Right atrium auricular region (tissue), 2 donors: Measurements from ENCODE around the gene ASTN2. TPM values are rescaled to one million over a fixed set of nuclear protein-coding genes. Genes with fewer than 3 reads are reported as not detected.

Experiments used
- DNase-seq: peaks from one replicate; pipeline ENCODE4 v3.0.0-alpha.2; 2019; ENCODE audit warnings: low spot score
- H3K27ac ChIP-seq, 2 donors: fragments of 200-600 bp; sonication (generic); 1 replicate in 1 of 2; 2 replicates in 1 of 2; pipeline ENCODE4 v1.5.1; 2016 to 2019
- H3K27me3 ChIP-seq, 2 donors: fragments of 200-600 bp; sonication (generic); one replicate each; pipeline versions ENCODE4 v1.5.1 to v1.6.0; 2017 to 2019
- H3K36me3 ChIP-seq: fragments of 200-600 bp; sonication (generic); one replicate; pipeline ENCODE4 v1.5.1; 2016
- H3K4me1 ChIP-seq, 2 donors: fragments of 200-600 bp; sonication (generic); one replicate each; pipeline versions ENCODE4 v1.5.1 to v1.6.0; 2017 to 2019
- H3K4me3 ChIP-seq, 2 donors: fragments of 200-600 bp; sonication (generic); 1 replicate in 1 of 2; 2 replicates in 1 of 2; pipeline ENCODE4 v1.5.1; 2017 to 2019; ENCODE audit warnings: mild to moderate bottlenecking in 1 of 2, moderate library complexity in 1 of 2
- H3K9me3 ChIP-seq, 2 donors: fragments of 200-600 bp; sonication (generic); one replicate each; pipeline ENCODE4 v1.5.1; 2019
- CTCF ChIP-seq, 2 donors: fragments of 200-600 bp; sonication (generic); IDR thresholded peaks; one replicate each; pipeline ENCODE4 v1.5.1; 2019; ENCODE audit warnings: antibody characterized with exemption in 2 of 2
- total RNA-seq, 2 donors: library from RNA; depleted of rRNA; stranded (reverse); fragments of >200 nt; gene quantifications; one replicate each; pipeline ENCODE4 v1.1.0, GENCODE V29; 2016

Gene ASTN2
- total RNA-seq, 2 donors from 2014 or later: 11.1 to 32.2 TPM

- H3K27ac ChIP-seq: no peak overlapping the region
- no peak overlapping the region for H3K4me3 ChIP-seq
- H3K4me1 ChIP-seq: peaks cover 0 to 7% of the 10 kb centered on the region in 2 donors
- TF ChIP-seq CTCF (IDR thresholded peaks at IDR 0.05): no peak
- H3K9me3 ChIP-seq: no peaks in the 10 kb centered on the region
- H3K36me3 ChIP-seq: no peaks in the 10 kb centered on the region
- no peaks in the 10 kb centered on the region for H3K27me3 ChIP-seq
- no peak for DNase-seq
Measured at GRCh38 chr9:117028103-117028858, 386.6 kb downstream of the ASTN2 start.

GRCh38 chr9:117021906-117022305 lies 393.0 kb downstream of the ASTN2 start:
- H3K36me3 ChIP-seq: no peaks in the 10 kb centered on the region
- no peaks in the 10 kb centered on the region for H3K9me3 ChIP-seq
- H3K27ac ChIP-seq: no peak overlapping the region
- DNase-seq: no peak
- no peak overlapping the region for H3K4me3 ChIP-seq
- H3K27me3 ChIP-seq: no peaks in the 10 kb centered on the region
- no peaks in the 10 kb centered on the region for H3K4me1 ChIP-seq
- TF ChIP-seq CTCF (IDR thresholded peaks at IDR 0.05): no peak

- H3K9me3 ChIP-seq: no peaks in the 10 kb centered on the region
- TF ChIP-seq CTCF (IDR thresholded peaks at IDR 0.05): no peak
- DNase-seq: no peak
- no peak overlapping the region for H3K4me3 ChIP-seq
- no peaks in the 10 kb centered on the region for H3K4me1 ChIP-seq
- no peaks in the 10 kb centered on the region for H3K36me3 ChIP-seq
- no peak overlapping the region for H3K27ac ChIP-seq
- H3K27me3 ChIP-seq: no peaks in the 10 kb centered on the region
Measured at GRCh38 chr9:117018966-117019617, 395.8 kb downstream of the ASTN2 start.

GRCh38 chr9:117017414-117017985 lies 397.4 kb downstream of the ASTN2 start:
- no peaks in the 10 kb centered on the region for H3K36me3 ChIP-seq
- no peak for DNase-seq
- no peaks in the 10 kb centered on the region for H3K4me1 ChIP-seq
- no peaks in the 10 kb centered on the region for H3K27me3 ChIP-seq
- no peak overlapping the region for H3K4me3 ChIP-seq
- TF ChIP-seq CTCF (IDR thresholded peaks at IDR 0.05): no peak
- no peaks in the 10 kb centered on the region for H3K9me3 ChIP-seq
- H3K27ac ChIP-seq: no peak overlapping the region

GRCh38 chr9:117014061-117014460 lies 400.8 kb downstream of the ASTN2 start:
- TF ChIP-seq CTCF (IDR thresholded peaks at IDR 0.05): no peak
- H3K4me3 ChIP-seq: no peak overlapping the region
- no peaks in the 10 kb centered on the region for H3K4me1 ChIP-seq
- H3K9me3 ChIP-seq: no peaks in the 10 kb centered on the region
- no peak for DNase-seq
- H3K27me3 ChIP-seq: no peaks in the 10 kb centered on the region
- H3K36me3 ChIP-seq: no peaks in the 10 kb centered on the region
- H3K27ac ChIP-seq: no peak overlapping the region
